ENCODE measurements around the gene PACRG.

DNA sequence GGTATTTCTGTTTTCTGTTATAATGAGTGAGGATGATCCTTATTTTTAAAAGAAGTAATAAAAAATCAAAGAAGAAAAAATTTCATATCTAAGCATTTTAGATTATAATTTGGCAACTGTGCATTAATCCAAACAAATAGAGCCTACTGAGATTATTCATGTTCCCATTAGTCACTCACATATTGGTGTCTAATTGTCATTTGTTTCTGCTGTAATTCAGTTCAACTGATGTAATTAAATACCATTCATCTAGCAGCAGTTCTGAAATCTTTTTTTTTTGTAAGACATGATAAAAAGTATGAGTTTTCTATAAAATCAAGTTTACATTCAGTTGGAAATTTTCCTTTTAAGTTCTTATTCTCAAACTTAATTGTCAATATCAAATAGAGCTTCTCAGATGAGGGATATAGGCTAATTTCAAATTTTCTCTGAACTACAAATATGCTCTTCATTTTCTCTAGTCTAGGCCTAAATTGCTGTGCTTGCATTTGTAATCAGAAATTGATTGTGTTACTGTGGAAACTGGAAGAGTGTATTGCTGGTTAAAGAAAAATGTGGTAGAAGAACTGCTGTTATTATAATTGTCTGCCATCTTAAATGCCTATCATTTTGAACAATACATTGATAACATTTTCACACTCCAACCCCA lies 23.6 kb downstream of the PACRG start:
- TF ChIP-seq EP300 (IDR thresholded peaks at IDR 0.05) (no peak), POLR2AphosphoS5 (IDR thresholded peaks at IDR 0.05) (no peak), POLR2A (IDR thresholded peaks at IDR 0.05) (no peak)
- TF ChIP-seq, protein P1, sequence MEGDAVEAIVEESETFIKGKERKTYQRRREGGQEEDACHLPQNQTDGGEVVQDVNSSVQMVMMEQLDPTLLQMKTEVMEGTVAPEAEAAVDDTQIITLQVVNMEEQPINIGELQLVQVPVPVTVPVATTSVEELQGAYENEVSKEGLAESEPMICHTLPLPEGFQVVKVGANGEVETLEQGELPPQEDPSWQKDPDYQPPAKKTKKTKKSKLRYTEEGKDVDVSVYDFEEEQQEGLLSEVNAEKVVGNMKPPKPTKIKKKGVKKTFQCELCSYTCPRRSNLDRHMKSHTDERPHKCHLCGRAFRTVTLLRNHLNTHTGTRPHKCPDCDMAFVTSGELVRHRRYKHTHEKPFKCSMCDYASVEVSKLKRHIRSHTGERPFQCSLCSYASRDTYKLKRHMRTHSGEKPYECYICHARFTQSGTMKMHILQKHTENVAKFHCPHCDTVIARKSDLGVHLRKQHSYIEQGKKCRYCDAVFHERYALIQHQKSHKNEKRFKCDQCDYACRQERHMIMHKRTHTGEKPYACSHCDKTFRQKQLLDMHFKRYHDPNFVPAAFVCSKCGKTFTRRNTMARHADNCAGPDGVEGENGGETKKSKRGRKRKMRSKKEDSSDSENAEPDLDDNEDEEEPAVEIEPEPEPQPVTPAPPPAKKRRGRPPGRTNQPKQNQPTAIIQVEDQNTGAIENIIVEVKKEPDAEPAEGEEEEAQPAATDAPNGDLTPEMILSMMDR (IDR thresholded peaks at IDR 0.05), result no peak

Measured in upper lobe of left lung (tissue), 4 donors.